Measurements from ENCODE around the gene ZNF526. TPM values are rescaled to one million over a fixed set of nuclear protein-coding genes. Genes with fewer than 3 reads are reported as not detected.

The ZNF526 gene
- total RNA-seq, 4 donors from 2014 or later, result 3.8 to 6.3 (median 4.0) TPM

GRCh38 chr19:42268704-42269477 is 48.8 kb downstream of the ZNF526 start, which contains the start of gene CIC:
Gene CIC, plus strand, starts transcription at chr19:42269252. Its CDS starts 2,532 bp downstream, at chr19:42271784.
- Histone ChIP-seq H3K4me3 (peak within 1 kb of the TSS; percentile 61 to 98 (median 74)), H3K27me3 (no peaks in the 10 kb centered on the region), H3K27ac (peak within 1 kb of the TSS; percentile 97 to 100 (median 98)), H3K9me3 (no peaks in the 10 kb centered on the region), H3K4me1 (peaks cover 22 to 45% (median 28%) of the 10 kb centered on the region in 3 donors), H3K36me3 (peaks cover 19 to 23% (median 21%) of the 10 kb centered on the region in 3 donors)
- intact Hi-C loops (cut with DNase I), result no loop called here
- WGBS, 2 donors, result 0% methylated on average over 6 to 13 of the region's 52 CpGs
- DNase-seq, result peak; percentile 100
- TF ChIP-seq CTCF (IDR thresholded peaks at IDR 0.05) (no peak), POLR2A (IDR thresholded peaks at IDR 0.05) (peak in 1 of 4 donors; percentile 30)

- Histone ChIP-seq H3K27ac (peak overlapping the region; percentile 90 to 99 (median 96)), H3K4me1 (peaks cover 22 to 53% (median 33%) of the 10 kb centered on the region in 3 donors), H3K4me3 (peak overlapping the region; percentile 47 to 98 (median 74)), H3K36me3 (peaks cover 23 to 32% (median 29%) of the 10 kb centered on the region in 3 donors), H3K9me3 (no peaks in the 10 kb centered on the region), H3K27me3 (no peaks in the 10 kb centered on the region)
- no peak for TF ChIP-seq CTCF (IDR thresholded peaks at IDR 0.05)
- no peak for TF ChIP-seq POLR2A (IDR thresholded peaks at IDR 0.05)
- 12 to 13% methylated on average over 9 of the region's 10 CpGs for WGBS, 2 donors
- intact Hi-C loops (cut with DNase I), result no loop called here
- no peak for DNase-seq
Measured at GRCh38 chr19:42269478-42270345, 49.6 kb downstream of the ZNF526 start.

GRCh38 chr19:42270346-42271044 is 50.4 kb downstream of the ZNF526 start:
- no peaks in the 10 kb centered on the region for H3K9me3 ChIP-seq
- intact Hi-C loops (cut with DNase I), result no loop called here
- WGBS, 2 donors, result 6 to 19% methylated on average over 6 to 7 of the region's 18 CpGs

GRCh38 chr19:42271045-42271419 is 50.9 kb downstream of the ZNF526 start:
- Histone ChIP-seq H3K4me1 (peaks cover 24 to 66% (median 44%) of the 10 kb centered on the region in 3 donors), H3K4me3 (peak overlapping the region in 3 of 4 donors; percentile 72 to 98 (median 75)), H3K9me3 (no peaks in the 10 kb centered on the region), H3K27me3 (no peaks in the 10 kb centered on the region), H3K27ac (peak overlapping the region; percentile 90 to 99 (median 96)), H3K36me3 (peaks cover 23 to 45% (median 30%) of the 10 kb centered on the region in 3 donors)
- 15 to 47% methylated on average over 3 of the region's 3 CpGs for WGBS, 2 donors
- DNase-seq, result no peak
- intact Hi-C loops (cut with DNase I), result no loop called here
- TF ChIP-seq CTCF (IDR thresholded peaks at IDR 0.05) (no peak), POLR2A (IDR thresholded peaks at IDR 0.05) (no peak)

More at GRCh38 chr19:42270346-42271044, 50.4 kb downstream of the ZNF526 start:
- Histone ChIP-seq H3K27me3 (no peaks in the 10 kb centered on the region), H3K4me3 (peak overlapping the region; percentile 47 to 98 (median 74)), H3K36me3 (peaks cover 23 to 39% (median 30%) of the 10 kb centered on the region in 3 donors), H3K4me1 (peaks cover 22 to 61% (median 39%) of the 10 kb centered on the region in 3 donors), H3K27ac (peak overlapping the region; percentile 90 to 99 (median 96))
- TF ChIP-seq POLR2A (IDR thresholded peaks at IDR 0.05) (peak in 2 of 4 donors; percentile 38 to 76), CTCF (IDR thresholded peaks at IDR 0.05) (no peak)
- no peak for DNase-seq

Measured in esophagus squamous epithelium (tissue), 5 donors.